Measurements from ENCODE around the gene DYNLT2B.

DNA sequence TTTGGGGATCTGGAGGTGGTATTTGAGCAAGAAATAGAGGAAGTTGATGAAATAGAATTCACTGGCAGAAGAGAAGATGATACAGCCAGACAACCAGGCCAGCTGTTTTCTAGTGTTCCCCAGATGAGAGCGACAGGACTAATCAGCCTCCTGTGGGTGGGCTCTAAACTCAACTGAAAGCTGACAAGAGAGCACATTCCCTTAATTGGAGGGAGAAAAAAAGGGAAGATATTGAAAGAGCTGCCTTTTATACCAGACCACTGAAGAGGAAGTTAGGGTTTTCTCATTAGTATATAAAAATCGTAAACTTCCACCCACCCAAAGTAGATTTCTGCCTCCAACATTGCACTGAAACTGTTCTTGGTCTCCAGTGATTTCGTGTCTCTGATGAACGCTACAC lies 26.6 kb upstream of the DYNLT2B start:
- TF ChIP-seq, protein P1, sequence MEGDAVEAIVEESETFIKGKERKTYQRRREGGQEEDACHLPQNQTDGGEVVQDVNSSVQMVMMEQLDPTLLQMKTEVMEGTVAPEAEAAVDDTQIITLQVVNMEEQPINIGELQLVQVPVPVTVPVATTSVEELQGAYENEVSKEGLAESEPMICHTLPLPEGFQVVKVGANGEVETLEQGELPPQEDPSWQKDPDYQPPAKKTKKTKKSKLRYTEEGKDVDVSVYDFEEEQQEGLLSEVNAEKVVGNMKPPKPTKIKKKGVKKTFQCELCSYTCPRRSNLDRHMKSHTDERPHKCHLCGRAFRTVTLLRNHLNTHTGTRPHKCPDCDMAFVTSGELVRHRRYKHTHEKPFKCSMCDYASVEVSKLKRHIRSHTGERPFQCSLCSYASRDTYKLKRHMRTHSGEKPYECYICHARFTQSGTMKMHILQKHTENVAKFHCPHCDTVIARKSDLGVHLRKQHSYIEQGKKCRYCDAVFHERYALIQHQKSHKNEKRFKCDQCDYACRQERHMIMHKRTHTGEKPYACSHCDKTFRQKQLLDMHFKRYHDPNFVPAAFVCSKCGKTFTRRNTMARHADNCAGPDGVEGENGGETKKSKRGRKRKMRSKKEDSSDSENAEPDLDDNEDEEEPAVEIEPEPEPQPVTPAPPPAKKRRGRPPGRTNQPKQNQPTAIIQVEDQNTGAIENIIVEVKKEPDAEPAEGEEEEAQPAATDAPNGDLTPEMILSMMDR (IDR thresholded peaks at IDR 0.05; ENCODE audit: low read depth, low read length, missing input control): no peak
- TF ChIP-seq, protein P2, sequence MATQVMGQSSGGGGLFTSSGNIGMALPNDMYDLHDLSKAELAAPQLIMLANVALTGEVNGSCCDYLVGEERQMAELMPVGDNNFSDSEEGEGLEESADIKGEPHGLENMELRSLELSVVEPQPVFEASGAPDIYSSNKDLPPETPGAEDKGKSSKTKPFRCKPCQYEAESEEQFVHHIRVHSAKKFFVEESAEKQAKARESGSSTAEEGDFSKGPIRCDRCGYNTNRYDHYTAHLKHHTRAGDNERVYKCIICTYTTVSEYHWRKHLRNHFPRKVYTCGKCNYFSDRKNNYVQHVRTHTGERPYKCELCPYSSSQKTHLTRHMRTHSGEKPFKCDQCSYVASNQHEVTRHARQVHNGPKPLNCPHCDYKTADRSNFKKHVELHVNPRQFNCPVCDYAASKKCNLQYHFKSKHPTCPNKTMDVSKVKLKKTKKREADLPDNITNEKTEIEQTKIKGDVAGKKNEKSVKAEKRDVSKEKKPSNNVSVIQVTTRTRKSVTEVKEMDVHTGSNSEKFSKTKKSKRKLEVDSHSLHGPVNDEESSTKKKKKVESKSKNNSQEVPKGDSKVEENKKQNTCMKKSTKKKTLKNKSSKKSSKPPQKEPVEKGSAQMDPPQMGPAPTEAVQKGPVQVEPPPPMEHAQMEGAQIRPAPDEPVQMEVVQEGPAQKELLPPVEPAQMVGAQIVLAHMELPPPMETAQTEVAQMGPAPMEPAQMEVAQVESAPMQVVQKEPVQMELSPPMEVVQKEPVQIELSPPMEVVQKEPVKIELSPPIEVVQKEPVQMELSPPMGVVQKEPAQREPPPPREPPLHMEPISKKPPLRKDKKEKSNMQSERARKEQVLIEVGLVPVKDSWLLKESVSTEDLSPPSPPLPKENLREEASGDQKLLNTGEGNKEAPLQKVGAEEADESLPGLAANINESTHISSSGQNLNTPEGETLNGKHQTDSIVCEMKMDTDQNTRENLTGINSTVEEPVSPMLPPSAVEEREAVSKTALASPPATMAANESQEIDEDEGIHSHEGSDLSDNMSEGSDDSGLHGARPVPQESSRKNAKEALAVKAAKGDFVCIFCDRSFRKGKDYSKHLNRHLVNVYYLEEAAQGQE (IDR thresholded peaks at IDR 0.05): no peak
- no peak for TF ChIP-seq RAD21 (IDR thresholded peaks at IDR 0.05)
- TF ChIP-seq GABPA (IDR thresholded peaks at IDR 0.05 in 1 of 2, conservative IDR thresholded peaks at IDR 0.05 in 1 of 2): no peak
- TF ChIP-seq TAF1 (conservative IDR thresholded peaks at IDR 0.05): no peak
- no peak for TF ChIP-seq YY1 (IDR thresholded peaks at IDR 0.05)
- no peak for TF ChIP-seq SP1 (IDR thresholded peaks at IDR 0.05)
- TF ChIP-seq, protein P3, sequence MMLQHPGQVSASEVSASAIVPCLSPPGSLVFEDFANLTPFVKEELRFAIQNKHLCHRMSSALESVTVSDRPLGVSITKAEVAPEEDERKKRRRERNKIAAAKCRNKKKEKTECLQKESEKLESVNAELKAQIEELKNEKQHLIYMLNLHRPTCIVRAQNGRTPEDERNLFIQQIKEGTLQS (IDR thresholded peaks at IDR 0.05): no peak
- TF ChIP-seq, protein P4, sequence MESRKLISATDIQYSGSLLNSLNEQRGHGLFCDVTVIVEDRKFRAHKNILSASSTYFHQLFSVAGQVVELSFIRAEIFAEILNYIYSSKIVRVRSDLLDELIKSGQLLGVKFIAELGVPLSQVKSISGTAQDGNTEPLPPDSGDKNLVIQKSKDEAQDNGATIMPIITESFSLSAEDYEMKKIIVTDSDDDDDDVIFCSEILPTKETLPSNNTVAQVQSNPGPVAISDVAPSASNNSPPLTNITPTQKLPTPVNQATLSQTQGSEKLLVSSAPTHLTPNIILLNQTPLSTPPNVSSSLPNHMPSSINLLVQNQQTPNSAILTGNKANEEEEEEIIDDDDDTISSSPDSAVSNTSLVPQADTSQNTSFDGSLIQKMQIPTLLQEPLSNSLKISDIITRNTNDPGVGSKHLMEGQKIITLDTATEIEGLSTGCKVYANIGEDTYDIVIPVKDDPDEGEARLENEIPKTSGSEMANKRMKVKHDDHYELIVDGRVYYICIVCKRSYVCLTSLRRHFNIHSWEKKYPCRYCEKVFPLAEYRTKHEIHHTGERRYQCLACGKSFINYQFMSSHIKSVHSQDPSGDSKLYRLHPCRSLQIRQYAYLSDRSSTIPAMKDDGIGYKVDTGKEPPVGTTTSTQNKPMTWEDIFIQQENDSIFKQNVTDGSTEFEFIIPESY (IDR thresholded peaks at IDR 0.05): no peak
- no peak for TF ChIP-seq FOXA2 (IDR thresholded peaks at IDR 0.05)
- TF ChIP-seq, protein P5, sequence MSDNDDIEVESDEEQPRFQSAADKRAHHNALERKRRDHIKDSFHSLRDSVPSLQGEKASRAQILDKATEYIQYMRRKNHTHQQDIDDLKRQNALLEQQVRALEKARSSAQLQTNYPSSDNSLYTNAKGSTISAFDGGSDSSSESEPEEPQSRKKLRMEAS (IDR thresholded peaks at IDR 0.05): no peak
- TF ChIP-seq EGR1 (IDR thresholded peaks at IDR 0.05; ENCODE audit: low read depth in 2 of 2): no peak

Measured in liver (tissue), 3 donors.